GM19099 (cell line): ENCODE measurements around the gene ATP6V0D1.

ENCODE experiments used
- POLR2A ChIP-seq: IDR thresholded peaks from 3 replicates; pipeline ENCODE4 v1.6.1; 2011; ENCODE audit warnings: low read depth; ENCODE audit not compliant: insufficient read length; ENCODE audit errors: extremely low read depth

The ATP6V0D1 gene

GRCh38 chr16:67516296-67517154, 35.6 kb upstream of the ATP6V0D1 start:
- TF ChIP-seq POLR2A = no peak

DNA sequence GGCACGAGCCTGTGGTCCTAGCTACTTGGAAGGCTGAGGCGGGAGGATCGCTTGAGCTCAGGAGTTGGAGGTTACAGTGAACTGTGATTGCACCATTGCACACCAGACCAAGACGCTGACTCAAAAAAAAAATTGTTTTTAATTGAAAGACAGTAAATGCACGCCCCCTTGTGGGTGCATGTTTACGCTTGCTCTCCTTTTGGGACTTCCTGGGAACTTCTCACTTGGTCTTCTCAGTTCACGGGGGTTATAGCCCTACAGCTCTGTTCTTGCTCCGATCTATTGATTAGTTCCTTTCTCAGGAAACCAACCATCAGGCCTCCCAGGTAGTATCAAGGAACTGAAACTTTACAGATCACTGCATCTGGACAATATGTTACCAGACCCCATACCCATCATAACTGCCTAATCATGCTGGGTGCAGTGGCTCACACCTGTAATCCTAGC, 33.4 kb upstream of the ATP6V0D1 start:
- no peak for TF ChIP-seq POLR2A

GRCh38 chr16:67509016-67509415, 28.1 kb upstream of the ATP6V0D1 start:
- TF ChIP-seq POLR2A = no peak

DNA sequence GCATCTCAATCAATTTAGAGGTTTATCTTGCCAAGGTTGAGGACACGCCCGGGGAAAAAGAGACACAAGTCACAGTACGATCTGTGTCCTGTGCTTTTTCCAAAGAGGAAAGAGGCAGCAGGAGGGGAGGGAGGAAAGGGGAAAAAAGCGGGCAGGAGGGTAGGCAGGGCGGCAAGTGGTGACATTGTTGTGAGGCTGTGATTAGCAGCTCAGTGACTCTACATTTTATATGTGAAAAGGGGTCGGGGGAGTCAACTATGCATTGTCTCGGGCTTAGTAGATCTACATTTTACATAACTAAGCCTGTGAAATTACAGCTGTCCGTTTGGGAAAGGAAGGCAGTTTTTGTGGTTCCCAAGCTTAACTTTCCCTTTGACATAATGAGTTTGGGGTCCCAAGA, 25.5 kb upstream of the ATP6V0D1 start:
- no peak for TF ChIP-seq POLR2A

GRCh38 chr16:67504031-67505021, 23.4 kb upstream of the ATP6V0D1 start:
- TF ChIP-seq POLR2A = no peak

- TF ChIP-seq POLR2A = no peak
Observed at GRCh38 chr16:67499106-67499505, 18.1 kb upstream of the ATP6V0D1 start.

GRCh38 chr16:67490335-67491096, 9.6 kb upstream of the ATP6V0D1 start:
- TF ChIP-seq POLR2A = no peak

DNA sequence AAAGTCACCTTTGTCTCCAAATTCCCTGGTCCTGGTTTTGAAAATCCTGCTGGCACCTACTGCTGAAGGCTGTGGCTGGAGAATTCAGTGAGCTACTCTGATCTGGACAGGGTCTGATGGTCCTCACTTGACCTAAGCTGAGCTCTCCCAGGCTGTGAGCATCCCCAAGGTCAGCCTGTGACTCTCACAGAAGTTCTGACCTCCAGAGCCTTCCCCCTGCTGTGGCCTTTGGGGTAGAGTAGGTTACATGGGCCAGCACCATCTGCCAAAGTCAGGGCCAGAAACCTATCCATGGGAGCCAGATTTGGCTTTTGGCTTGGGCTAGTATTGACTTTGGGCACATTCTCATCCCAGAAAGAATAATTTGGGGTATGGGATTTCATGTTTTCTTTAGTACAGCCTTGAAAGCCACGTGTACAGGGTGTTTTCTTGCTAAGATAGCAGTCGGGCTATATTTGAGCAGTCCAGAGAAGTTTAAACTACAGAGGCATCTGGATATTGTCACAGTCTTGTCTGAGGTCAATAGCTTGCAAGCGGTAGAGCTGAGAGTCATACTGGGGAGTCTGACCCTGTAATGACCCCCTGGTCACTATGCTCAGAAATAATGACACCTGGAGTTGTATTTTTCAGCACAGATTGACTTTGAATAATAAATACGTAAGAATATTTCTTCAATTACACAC, 8.6 kb upstream of the ATP6V0D1 start:
- no peak for TF ChIP-seq POLR2A

DNA sequence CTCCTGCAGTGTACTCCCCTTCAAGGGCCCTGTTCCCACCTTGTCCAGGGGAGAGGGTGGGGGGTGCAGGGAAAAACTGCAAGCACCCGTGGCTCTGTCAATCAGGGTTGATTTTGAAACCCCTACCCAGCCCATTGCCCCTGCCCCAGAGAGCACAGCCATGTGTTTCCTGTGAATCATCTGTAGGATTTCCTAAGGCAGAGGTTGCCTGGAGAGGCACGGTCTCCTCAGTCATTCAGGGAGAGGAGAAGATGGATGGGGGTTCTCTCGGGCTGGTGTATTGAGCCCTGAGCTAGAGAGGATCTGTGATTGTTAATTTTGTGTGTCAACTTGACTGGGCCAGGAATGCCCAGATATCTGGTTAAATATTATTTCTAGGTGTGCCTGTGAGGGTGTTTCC, 5.8 kb upstream of the ATP6V0D1 start:
- no peak for TF ChIP-seq POLR2A

GRCh38 chr16:67483731-67484525, 3.0 kb upstream of the ATP6V0D1 start:
- no peak for TF ChIP-seq POLR2A

- no peak for TF ChIP-seq POLR2A
Observed at GRCh38 chr16:67483150-67483549, 2.2 kb upstream of the ATP6V0D1 start, which contains the start of gene AGRP. Gene AGRP, minus strand, starts transcription at chr16:67483547. Its CDS starts 149 bp downstream, at chr16:67483398.

- no peak for TF ChIP-seq POLR2A
Observed at GRCh38 chr16:67482233-67482924, 1.4 kb upstream of the ATP6V0D1 start.

- no peak for TF ChIP-seq POLR2A
Observed at GRCh38 chr16:67481561-67482232, 740 bp upstream of the ATP6V0D1 start.
